IMR-90 (cell line): ENCODE data around the gene TMEM38A. TPM values are rescaled to one million over a fixed set of nuclear protein-coding genes. Genes with fewer than 3 reads are reported as not detected.

ENCODE experiments used
- ATAC-seq: fragments of 200-7000 bp; cut with Tn5 transposase; 2 replicates; pipeline ENCODE4 v1.9.1; 2020; ENCODE audit warnings: low read depth, mild to moderate bottlenecking, moderate library complexity
- BruUV-seq: library from RNA; stranded (reverse); fragments of 400-500 nt; replicated peaks from 2 replicates; lab custom pipeline; 2021; lab: Mats Ljungman, UMichigan
- CTCF ChIA-PET: fragments of 300-600 bp; formaldehyde crosslinking; extraction: SDS; loops from one replicate; lab custom pipeline; 2021; ENCODE audit warnings: antibody characterized with exemption; lab: Yijun Ruan, JAX
- POLR2A ChIA-PET: fragments of 300-600 bp; sonication (Branson Sonifier 250); formaldehyde crosslinking; loops from one replicate; lab custom pipeline; 2022; ENCODE audit warnings: antibody characterized with exemption; ENCODE audit not compliant: unreplicated experiment; lab: Charles Lee
- DNase-seq: peaks from one replicate; pipeline ENCODE4 v3.0.0; 2013
- H2AFZ ChIP-seq: replicated peaks from 2 replicates; pipeline ENCODE3; 2013; ENCODE audit warnings: low read length, mild to moderate bottlenecking; ENCODE audit not compliant: poor library complexity
- H2AK5ac ChIP-seq: 2 replicates; pipeline ENCODE4 v1.6.1; 2013; ENCODE audit warnings: low read depth, low read length, inconsistent platforms
- H2AK9ac ChIP-seq: replicated peaks from 2 replicates; pipeline ENCODE3; 2013; ENCODE audit warnings: mild to moderate bottlenecking, low read depth, low read length, moderate library complexity; ENCODE audit not compliant: poor library complexity
- H2BK120ac ChIP-seq: 2 replicates; pipeline ENCODE4 v1.6.1; 2013; ENCODE audit warnings: low read depth, low read length, inconsistent platforms
- H2BK15ac ChIP-seq: 3 replicates; pipeline ENCODE4 v1.6.1; 2013; ENCODE audit warnings: low read depth, low read length, inconsistent platforms
- H2BK20ac ChIP-seq: 2 replicates; pipeline ENCODE4 v1.6.1; 2013; ENCODE audit warnings: low read depth, mild to moderate bottlenecking, inconsistent platforms, low read length, moderate library complexity
- H2BK5ac ChIP-seq: 2 replicates; pipeline ENCODE4 v1.6.1; 2013; ENCODE audit warnings: mild to moderate bottlenecking, low read depth, low read length, inconsistent platforms; ENCODE audit not compliant: poor library complexity, severe bottlenecking
- H3K14ac ChIP-seq: replicated peaks from 2 replicates; pipeline ENCODE4 v1.6.1; 2013; ENCODE audit warnings: low read depth, low read length, inconsistent platforms
- H3K18ac ChIP-seq: 2 replicates; pipeline ENCODE4 v1.6.1; 2013; ENCODE audit warnings: low read depth, low read length, control low read depth
- H3K23ac ChIP-seq: 2 replicates; pipeline ENCODE4 v1.6.1; 2013; ENCODE audit warnings: low read depth, low read length, inconsistent platforms
- H3K27ac ChIP-seq: 2 replicates; pipeline ENCODE4 v1.5.1; 2013; ENCODE audit warnings: mild to moderate bottlenecking, control low read depth, low read length; ENCODE audit not compliant: insufficient read depth
- H3K27me3 ChIP-seq: 2 replicates; pipeline ENCODE4 v1.6.1; 2013; ENCODE audit warnings: low read length; ENCODE audit not compliant: control insufficient read depth, insufficient read depth
- H3K36me3 ChIP-seq: 2 replicates; pipeline ENCODE4 v1.6.1; 2013; ENCODE audit warnings: low read length, mixed read lengths; ENCODE audit not compliant: control insufficient read depth, insufficient read depth
- H3K4ac ChIP-seq: 2 replicates; pipeline ENCODE4 v1.6.1; 2013; ENCODE audit warnings: low read depth, low read length, inconsistent platforms
- H3K4me1 ChIP-seq: 2 replicates; pipeline ENCODE4 v1.6.1; 2013; ENCODE audit warnings: low read length, mixed read lengths; ENCODE audit not compliant: control insufficient read depth, insufficient read depth
- H3K4me2 ChIP-seq: 2 replicates; pipeline ENCODE4 v1.6.1; 2013; ENCODE audit warnings: low read depth, mild to moderate bottlenecking, control low read depth, low read length, moderate library complexity
- H3K4me3 ChIP-seq: 2 replicates; pipeline ENCODE4 v1.5.1; 2013; ENCODE audit warnings: low read depth, mild to moderate bottlenecking, control low read depth, low read length, moderate library complexity; ENCODE audit not compliant: insufficient read depth
- H3K56ac ChIP-seq: 2 replicates; pipeline ENCODE4 v1.6.1; 2013; ENCODE audit warnings: low read length, inconsistent platforms; ENCODE audit not compliant: insufficient read depth; ENCODE audit errors: extremely low read depth
- H3K79me1 ChIP-seq, 2 experiments: 2 replicates each; pipeline ENCODE4 v1.6.1; 2013; ENCODE audit warnings: low read length in 2 of 2, inconsistent platforms in 1 of 2, low read depth in 1 of 2
- H3K9ac ChIP-seq: 2 replicates; pipeline ENCODE4 v1.6.1; 2013; ENCODE audit warnings: low read depth, low read length, control low read depth
- H3K9me1 ChIP-seq: 2 replicates; pipeline ENCODE4 v1.6.1; 2013; ENCODE audit warnings: low read length, inconsistent platforms; ENCODE audit not compliant: insufficient read depth
- H3K9me3 ChIP-seq: 2 replicates; pipeline ENCODE4 v1.6.1; 2013; ENCODE audit warnings: low read length; ENCODE audit not compliant: control insufficient read depth, insufficient read depth
- H4K20me1 ChIP-seq: 2 replicates; pipeline ENCODE4 v1.6.1; 2013; ENCODE audit warnings: low read length, inconsistent platforms; ENCODE audit not compliant: insufficient read depth
- H4K5ac ChIP-seq: 2 replicates; pipeline ENCODE4 v1.6.1; 2013; ENCODE audit warnings: mild to moderate bottlenecking, low read depth, low read length, control low read depth
- H4K8ac ChIP-seq, 2 experiments: 2 replicates each; pipeline ENCODE4 v1.6.1; 2013; ENCODE audit warnings: low read depth in 2 of 2, low read length in 2 of 2, control low read depth in 1 of 2, inconsistent platforms in 1 of 2
- H4K91ac ChIP-seq: 2 replicates; pipeline ENCODE4 v1.6.1; 2013; ENCODE audit warnings: low read depth, low read length, inconsistent platforms; ENCODE audit not compliant: insufficient read depth
- CEBPB ChIP-seq: IDR thresholded peaks from 2 replicates; pipeline ENCODE4 v1.6.1; 2012; ENCODE audit warnings: low read depth, low read length, improper control_type of control experiment
- CHD1 ChIP-seq: IDR thresholded peaks from 2 replicates; pipeline ENCODE4 v1.6.1; 2012; ENCODE audit warnings: low read depth, low read length, improper control_type of control experiment
- MAFK ChIP-seq: IDR thresholded peaks from 2 replicates; pipeline ENCODE4 v1.6.1; 2012; ENCODE audit warnings: low read depth, low read length, improper control_type of control experiment
- MAZ ChIP-seq: IDR thresholded peaks from 2 replicates; pipeline ENCODE4 v1.6.1; 2012; ENCODE audit warnings: low read depth, mild to moderate bottlenecking, low read length, improper control_type of control experiment, moderate library complexity, borderline replicate concordance
- MXI1 ChIP-seq: IDR thresholded peaks from 2 replicates; pipeline ENCODE4 v1.6.1; 2012; ENCODE audit warnings: low read depth, mild to moderate bottlenecking, low read length, moderate library complexity, borderline replicate concordance
- NFE2L2 ChIP-seq: fragments of 150-350 bp; IDR thresholded peaks from 2 replicates; pipeline ENCODE4 v1.6.1; 2016; ENCODE audit warnings: low read depth, mild to moderate bottlenecking, low read length
- POLR2A ChIP-seq: IDR thresholded peaks from 2 replicates; pipeline ENCODE4 v1.6.1; 2012; ENCODE audit warnings: mild to moderate bottlenecking, low read depth, low read length
- RAD21 ChIP-seq: IDR thresholded peaks from 2 replicates; pipeline ENCODE4 v1.6.1; 2012; ENCODE audit warnings: low read length, improper control_type of control experiment
- RCOR1 ChIP-seq: IDR thresholded peaks from 2 replicates; pipeline ENCODE4 v1.6.1; 2012; ENCODE audit warnings: mild to moderate bottlenecking, low read length, improper control_type of control experiment; ENCODE audit not compliant: insufficient replicate concordance
- SMC3 ChIP-seq: fragments of 150-350 bp; IDR thresholded peaks from 2 replicates; pipeline ENCODE4 v1.6.1; 2016; ENCODE audit warnings: low read depth, mild to moderate bottlenecking, antibody characterized with exemption, low read length, moderate library complexity
- WGBS, 2 experiments: methylation state at CpG; one replicate each; pipeline versions ENCODE4 v1.1.5 to v1.1.7; 2013; ENCODE audit warnings: missing lambda C conversion rate in 2 of 2; ENCODE audit not compliant: insufficient read length in 1 of 2; ENCODE audit errors: extremely low coverage in 2 of 2; 5-methylcytosine and 5-hydroxymethylcytosine counted together
- dilution Hi-C: fragments of 300-500 bp; cut with HindIII; formaldehyde crosslinking; loops from one replicate; pipeline ENCODE4 v1.14.3; 2018; ENCODE audit warnings: low sequenced_read_pairs; ENCODE audit not compliant: unreplicated experiment
- in situ Hi-C: fragments of 300-500 bp; cut with MboI; formaldehyde crosslinking; loops from 3 replicates; pipeline ENCODE4 v1.14.3; 2019; ENCODE audit warnings: low sequenced_read_pairs, inconsistent platforms, mixed read lengths
- intact Hi-C: fragments of 100-400 bp; cut with micrococcal nuclease; formaldehyde crosslinking; loops from 2 replicates; pipeline ENCODE4 v1.10.0; 2022
- polyA plus RNA-seq, 3 experiments: library from polyadenylated mRNA; depleted of rRNA; stranded (reverse); fragments of >200 nt; gene quantifications; 2 replicates each; pipeline ENCODE4 v1.2.3, GENCODE V29; 2012; ENCODE audit warnings: low replicate concordance in 1 of 3
- total RNA-seq: library from RNA; depleted of rRNA; stranded (reverse); fragments of >200 nt; gene quantifications from 2 replicates; pipeline ENCODE4 v1.2.3, GENCODE V29; 2012
- TF ChIP-seq, protein P1 (sequence below): conservative IDR thresholded peaks from 2 replicates; pipeline ENCODE4 v1.5.1; 2012; ENCODE audit warnings: mild to moderate bottlenecking, low read depth, low read length, improper control_type of control experiment
- TF ChIP-seq, protein P2 (sequence below): fragments of 150-350 bp; IDR thresholded peaks from 2 replicates; pipeline ENCODE4 v1.6.1; 2017; ENCODE audit warnings: mild to moderate bottlenecking, antibody characterized with exemption, low read length, low read depth
- TF ChIP-seq, protein P3 (sequence below): fragments of 150-350 bp; IDR thresholded peaks from 2 replicates; pipeline ENCODE4 v1.6.1; 2016; ENCODE audit warnings: low read depth, mild to moderate bottlenecking, low read length, moderate library complexity, borderline replicate concordance

Gene TMEM38A
- total and polyA plus RNA-seq, 2 of the 4 experiments (the other 2 are of a cell fraction): 1.3 to 2.0 TPM

DNA sequence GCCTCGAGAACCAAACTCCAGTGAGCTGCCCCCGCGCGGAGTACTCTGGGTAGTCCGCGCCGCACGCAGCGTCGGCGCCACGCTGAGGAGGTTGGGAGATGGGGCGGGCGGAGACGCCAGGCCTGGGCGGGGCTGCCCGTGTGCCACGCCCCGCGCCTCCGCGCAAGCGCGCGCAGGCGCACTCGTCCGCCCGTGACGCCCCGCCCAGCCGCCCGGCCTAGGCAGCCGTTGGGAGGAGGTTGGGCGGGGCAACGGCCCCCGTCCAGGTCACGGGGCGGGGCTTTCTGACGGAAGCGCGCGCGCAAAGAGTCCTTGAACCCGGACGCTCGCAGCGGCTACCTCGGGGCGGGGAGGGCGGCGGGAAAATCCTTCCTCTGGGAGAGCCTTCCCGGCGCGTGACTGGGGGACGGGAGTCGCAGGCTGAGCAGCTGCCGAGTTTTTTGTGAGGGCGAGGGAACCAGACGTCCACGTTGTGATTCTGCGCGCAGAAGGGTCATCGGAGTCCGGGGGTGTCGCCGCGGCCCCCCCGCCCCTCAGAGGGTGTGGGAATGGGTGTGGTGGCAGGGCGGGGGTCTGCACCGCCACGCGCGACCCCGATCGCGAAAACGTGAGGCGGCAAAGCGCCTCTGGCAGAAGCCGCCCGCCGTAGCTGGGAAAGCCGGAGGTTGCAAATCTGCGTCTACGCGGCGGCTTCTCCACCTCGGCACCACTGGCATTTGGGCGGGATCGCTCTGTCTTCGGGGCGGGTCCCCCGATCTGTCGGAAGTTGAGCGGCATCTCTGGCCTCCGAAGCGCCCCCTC lies 32.6 kb upstream of the TMEM38A start, which contains the start of gene MED26:
Gene MED26, minus strand, starts transcription at position 22 of the 801 bp plus-strand sequence. CDS start 261 bp downstream, outside the sequence.
- Histone ChIP-seq H3K4ac (peak within 1 kb of the TSS; percentile 90), H2BK120ac (peak within 1 kb of the TSS; percentile 51; the same call in 1 of the 2 replicates), H3K27ac (peak within 1 kb of the TSS; percentile 90), H4K8ac (peak within 1 kb of the TSS; percentile 60 to 93), H2AK9ac (peak within 1 kb of the TSS; percentile 97), H3K4me1 (0 out of 2 replicates have a peak, but pooled peaks cover 2% of the 10 kb centered on the region), H2AK5ac (peak within 1 kb of the TSS; percentile 92), H2BK5ac (peak within 1 kb of the TSS; percentile 90), H3K23ac (peak within 1 kb of the TSS; percentile 93), H3K4me3 (peak within 1 kb of the TSS; percentile 95), H3K9me3 (no peaks in the 10 kb centered on the region), H3K9ac (peak within 1 kb of the TSS; percentile 93), H3K18ac (peak within 1 kb of the TSS; percentile 61), H3K79me1 (peaks cover 9 to 68% of the 10 kb centered on the region in 2 experiments), H3K56ac (peak within 1 kb of the TSS; percentile 84), H3K27me3 (no peaks in the 10 kb centered on the region), H2AFZ (peak within 1 kb of the TSS; percentile 98), H3K14ac (peak within 1 kb of the TSS; percentile 88), H4K20me1 (peaks cover 53% of the 10 kb centered on the region), H4K91ac (peak within 1 kb of the TSS; percentile 88), H3K4me2 (peak within 1 kb of the TSS; percentile 93), H3K36me3 (peaks cover 19% of the 10 kb centered on the region), H3K9me1 (no peaks in the 10 kb centered on the region; the same call in 1 of the 2 replicates), H2BK20ac (no peak within 1 kb of the TSS), H4K5ac (peak within 1 kb of the TSS; percentile 36), H2BK15ac (no peak within 1 kb of the TSS; the same call in 2 of the 3 replicates)
- 0% methylated on average over 51 of the region's 98 CpGs; no CpG with 5 or more reads in 1 of the 2 experiments for WGBS, 2 experiments
- ChIA-PET CTCF (no interaction called here), POLR2A (interaction anchor here (0.6 to 1.0 kb wide), 3 partner anchors 32 to 43 kb away, joined by 3 to 12 read pairs (median 5); partner anchors contain the start of gene TMEM38A)
- no TSS peak for BruUV-seq
- DNase-seq: peak; percentile 90
- intact Hi-C loops (loop anchor here (2.0 to 5.0 kb wide), 2 partner anchors 56 to 86 kb away; partner anchors contain the start of genes CHERP and SLC35E1), dilution Hi-C loops (no loop called here), in situ Hi-C loops (loop anchor here (5.0 kb wide), 1 partner anchor 46 kb away; no protein-coding TSS in a partner anchor)
- peak; percentile 91 for ATAC-seq
- TF ChIP-seq MXI1 (peak; percentile 58; the same call in 1 of the 2 replicates), POLR2A (peak; percentile 94), SMC3 (no peak), CEBPB (no peak), MAZ (peak; percentile 93; the same call in 1 of the 2 replicates), RAD21 (peak; percentile 28; the same call in 1 of the 2 replicates), MAFK (no peak), NFE2L2 (no peak), RCOR1 (no peak), CHD1 (no peak)
- TF ChIP-seq, protein P1, sequence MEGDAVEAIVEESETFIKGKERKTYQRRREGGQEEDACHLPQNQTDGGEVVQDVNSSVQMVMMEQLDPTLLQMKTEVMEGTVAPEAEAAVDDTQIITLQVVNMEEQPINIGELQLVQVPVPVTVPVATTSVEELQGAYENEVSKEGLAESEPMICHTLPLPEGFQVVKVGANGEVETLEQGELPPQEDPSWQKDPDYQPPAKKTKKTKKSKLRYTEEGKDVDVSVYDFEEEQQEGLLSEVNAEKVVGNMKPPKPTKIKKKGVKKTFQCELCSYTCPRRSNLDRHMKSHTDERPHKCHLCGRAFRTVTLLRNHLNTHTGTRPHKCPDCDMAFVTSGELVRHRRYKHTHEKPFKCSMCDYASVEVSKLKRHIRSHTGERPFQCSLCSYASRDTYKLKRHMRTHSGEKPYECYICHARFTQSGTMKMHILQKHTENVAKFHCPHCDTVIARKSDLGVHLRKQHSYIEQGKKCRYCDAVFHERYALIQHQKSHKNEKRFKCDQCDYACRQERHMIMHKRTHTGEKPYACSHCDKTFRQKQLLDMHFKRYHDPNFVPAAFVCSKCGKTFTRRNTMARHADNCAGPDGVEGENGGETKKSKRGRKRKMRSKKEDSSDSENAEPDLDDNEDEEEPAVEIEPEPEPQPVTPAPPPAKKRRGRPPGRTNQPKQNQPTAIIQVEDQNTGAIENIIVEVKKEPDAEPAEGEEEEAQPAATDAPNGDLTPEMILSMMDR: no peak
- TF ChIP-seq, protein P2, sequence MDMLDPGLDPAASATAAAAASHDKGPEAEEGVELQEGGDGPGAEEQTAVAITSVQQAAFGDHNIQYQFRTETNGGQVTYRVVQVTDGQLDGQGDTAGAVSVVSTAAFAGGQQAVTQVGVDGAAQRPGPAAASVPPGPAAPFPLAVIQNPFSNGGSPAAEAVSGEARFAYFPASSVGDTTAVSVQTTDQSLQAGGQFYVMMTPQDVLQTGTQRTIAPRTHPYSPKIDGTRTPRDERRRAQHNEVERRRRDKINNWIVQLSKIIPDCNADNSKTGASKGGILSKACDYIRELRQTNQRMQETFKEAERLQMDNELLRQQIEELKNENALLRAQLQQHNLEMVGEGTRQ: peak; percentile 78
- TF ChIP-seq, protein P3, sequence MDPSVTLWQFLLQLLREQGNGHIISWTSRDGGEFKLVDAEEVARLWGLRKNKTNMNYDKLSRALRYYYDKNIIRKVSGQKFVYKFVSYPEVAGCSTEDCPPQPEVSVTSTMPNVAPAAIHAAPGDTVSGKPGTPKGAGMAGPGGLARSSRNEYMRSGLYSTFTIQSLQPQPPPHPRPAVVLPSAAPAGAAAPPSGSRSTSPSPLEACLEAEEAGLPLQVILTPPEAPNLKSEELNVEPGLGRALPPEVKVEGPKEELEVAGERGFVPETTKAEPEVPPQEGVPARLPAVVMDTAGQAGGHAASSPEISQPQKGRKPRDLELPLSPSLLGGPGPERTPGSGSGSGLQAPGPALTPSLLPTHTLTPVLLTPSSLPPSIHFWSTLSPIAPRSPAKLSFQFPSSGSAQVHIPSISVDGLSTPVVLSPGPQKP: no peak
